Dermis microvascular lymphatic vessel endothelial cell (primary cell): ENCODE data around the gene ZNF358. TPM values are rescaled to one million over a fixed set of nuclear protein-coding genes. Genes with fewer than 3 reads are reported as not detected.

Experiments
- DNase-seq, 2 donors: peaks; one replicate each; pipeline versions ENCODE4 v3.0.0 to v3.0.0-alpha.2; 2010; ENCODE audit warnings: low read depth in 2 of 2
- total RNA-seq: library from RNA; depleted of rRNA; stranded (reverse); fragments of >200 nt; gene quantifications from 2 replicates; pipeline ENCODE4 v1.2.1, GENCODE V29; 2014

Gene ZNF358
- total RNA-seq, 1 donor from 2014 or later, result 8.3 TPM

DNA sequence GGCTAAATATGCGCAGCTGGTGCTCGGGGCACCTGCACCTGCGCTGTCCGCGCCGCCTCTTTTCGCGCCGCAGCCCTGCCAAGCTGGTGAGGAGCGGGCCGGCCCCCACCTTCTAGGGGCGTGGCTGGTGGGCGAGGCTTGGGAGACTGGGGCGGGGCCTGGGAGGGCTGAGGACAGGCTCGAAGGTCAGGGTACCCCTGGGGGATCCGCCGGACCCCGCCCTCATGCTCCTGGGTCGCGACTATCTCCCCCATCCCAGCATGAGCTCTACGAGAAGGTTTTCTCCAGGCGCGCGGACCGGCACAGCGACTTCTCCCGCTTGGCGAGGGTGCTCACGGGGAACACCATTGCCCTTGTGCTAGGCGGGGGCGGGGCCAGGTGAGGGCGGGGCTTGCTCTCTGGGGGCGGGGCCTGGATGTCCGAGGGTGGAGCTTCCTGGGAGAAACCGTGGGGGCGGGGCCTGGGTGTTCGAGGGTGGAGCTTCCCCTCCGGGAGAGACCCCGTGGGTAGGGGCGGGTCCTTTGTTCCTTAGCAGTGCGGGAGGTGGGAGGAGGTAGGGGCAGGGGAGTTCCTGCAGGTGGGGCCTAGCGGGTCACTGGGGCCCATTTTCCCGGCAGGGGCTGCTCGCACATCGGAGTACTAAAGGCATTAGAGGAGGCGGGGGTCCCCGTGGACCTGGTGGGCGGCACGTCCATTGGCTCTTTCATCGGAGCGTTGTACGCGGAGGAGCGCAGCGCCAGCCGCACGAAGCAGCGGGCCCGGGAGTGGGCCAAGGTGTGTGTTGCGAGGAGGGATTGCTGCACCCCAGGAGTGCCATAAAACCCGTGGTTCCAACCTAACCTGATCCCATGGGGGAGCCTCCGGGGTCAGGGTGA, 39.3 kb downstream of the ZNF358 start:
- no peak for DNase-seq

DNA sequence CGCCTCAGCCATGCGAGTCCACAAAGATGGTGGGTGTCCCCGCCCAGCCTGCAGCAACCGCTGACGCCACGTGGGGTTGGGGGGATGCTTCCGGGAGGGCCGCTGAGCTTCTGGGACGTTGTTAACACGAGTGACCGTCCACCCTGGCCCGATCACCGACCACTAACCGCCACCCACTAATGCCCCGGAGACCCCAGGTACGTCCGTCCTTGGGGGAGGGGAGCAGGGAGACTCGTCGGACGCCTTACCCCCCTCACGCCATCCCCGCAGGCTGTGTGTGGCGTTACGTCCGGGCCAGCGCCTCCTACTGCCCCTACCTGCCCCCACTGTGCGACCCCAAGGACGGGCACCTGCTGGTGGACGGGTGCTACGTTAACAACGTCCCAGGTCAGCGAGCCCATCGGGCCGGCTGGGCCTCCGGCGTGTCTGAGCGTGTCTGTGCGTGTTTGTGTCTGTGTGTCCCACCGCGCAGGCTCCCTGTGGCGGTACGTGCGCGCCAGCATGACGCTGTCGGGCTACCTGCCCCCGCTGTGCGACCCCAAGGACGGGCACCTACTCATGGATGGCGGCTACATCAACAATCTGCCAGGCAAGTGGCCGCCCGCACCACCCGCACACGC, 40.9 kb downstream of the ZNF358 start:
- DNase-seq, result no peak

DNA sequence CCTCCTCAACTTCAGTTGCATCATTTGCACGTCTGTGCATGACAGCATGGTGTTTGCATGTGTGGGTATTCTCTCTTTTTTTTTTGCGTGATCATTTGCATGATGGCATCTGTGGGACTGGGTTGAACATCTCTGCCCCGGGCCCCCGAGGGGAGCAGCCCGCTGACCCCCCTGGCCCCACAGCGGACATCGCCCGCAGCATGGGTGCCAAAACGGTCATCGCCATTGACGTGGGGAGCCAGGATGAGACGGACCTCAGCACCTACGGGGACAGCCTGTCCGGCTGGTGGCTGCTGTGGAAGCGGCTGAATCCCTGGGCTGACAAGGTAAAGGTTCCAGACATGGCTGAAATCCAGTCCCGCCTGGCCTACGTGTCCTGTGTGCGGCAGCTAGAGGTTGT, 42.8 kb downstream of the ZNF358 start:
- DNase-seq, result no peak

DNA sequence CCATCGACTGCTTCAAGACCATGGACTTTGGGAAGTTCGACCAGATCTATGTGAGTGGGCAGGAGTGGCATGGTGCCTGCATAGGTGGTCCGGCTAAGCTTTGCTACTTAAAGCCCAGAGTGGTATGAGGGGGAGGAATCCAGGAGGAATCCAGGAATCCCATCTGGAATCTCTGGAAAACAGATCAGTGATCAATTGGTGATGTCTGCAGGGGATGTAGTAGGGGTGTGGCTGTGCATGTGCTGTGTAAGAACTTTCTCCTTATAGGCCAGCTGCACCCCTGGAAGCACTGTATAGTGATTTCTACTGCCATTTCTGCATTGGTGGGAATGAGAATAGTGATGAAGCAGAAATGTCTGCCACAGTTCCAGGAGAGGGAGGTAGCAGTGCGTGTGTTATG, 43.2 kb downstream of the ZNF358 start:
- no peak for DNase-seq

DNA sequence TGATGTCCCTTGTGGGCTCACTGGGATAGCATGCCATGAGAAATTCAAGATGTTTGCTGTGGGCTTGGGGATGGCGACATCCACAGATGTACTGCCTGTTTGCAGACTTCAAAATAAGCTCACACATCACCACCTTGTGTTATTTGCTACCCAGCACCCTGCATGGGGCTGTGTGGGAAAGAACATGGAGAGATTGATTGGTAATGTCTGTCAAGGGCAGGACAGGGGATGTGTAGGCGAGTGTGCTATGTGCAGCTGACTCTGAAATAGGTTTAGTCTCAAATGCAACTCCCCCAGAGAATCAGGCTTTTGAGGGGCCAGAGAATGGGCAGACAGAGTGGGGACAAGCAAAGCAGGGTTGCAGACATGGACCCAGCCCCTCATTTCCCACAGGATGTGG, 44.4 kb downstream of the ZNF358 start:
- DNase-seq, result no peak

DNA sequence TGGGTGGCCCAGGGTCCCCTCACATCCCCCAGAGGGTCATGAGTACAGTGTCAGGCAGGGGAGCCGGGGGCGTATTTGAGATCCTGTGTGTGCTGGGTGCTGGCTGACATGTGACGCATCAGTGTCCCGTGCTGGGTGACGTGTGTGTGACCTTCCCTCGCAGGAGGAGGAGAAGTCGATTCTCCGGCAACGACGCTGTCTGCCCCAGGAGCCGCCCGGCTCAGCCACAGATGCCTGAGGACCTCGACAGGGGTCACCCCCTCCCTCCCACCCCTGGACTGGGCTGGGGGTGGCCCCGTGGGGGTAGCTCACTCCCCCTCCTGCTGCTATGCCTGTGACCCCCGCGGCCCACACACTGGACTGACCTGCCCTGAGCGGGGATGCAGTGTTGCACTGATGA, 45.4 kb downstream of the ZNF358 start:
- DNase-seq, result no peak

DNA sequence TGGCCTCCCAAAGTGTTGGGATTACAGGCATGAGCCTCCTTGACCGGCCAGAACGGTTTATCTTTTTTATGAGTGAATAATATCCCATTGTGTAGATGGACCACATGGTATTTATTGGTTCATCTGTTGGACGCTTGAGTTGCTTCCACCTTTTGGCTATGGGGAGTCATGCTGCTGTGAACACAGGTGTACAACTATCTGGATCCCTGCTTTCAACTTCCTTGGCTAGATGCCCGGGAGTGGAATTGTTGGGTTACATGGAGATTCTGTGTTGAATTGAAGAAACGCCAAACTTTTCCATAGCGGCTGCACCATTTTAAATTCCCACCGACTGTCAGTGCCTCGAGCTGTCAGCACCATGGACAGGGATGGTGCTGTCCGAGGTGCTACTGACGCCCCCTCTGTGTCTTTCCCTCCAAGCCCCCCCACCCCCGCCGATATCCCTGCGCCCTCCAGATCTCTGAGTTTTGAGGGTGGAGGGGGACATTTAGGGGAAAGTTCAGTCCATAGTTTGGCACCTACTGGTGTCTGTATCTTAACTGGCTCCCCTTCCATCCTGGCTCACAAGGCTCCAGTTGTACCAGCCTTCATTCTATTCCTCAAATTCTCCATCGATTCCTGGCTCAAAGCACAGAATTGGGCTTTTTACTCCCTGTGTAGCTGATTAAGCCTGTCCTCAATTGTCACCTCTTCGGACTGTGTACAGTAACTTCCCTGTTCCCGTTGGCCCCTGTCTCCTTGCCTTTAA, 46.9 kb downstream of the ZNF358 start:
- DNase-seq, result no peak

DNA sequence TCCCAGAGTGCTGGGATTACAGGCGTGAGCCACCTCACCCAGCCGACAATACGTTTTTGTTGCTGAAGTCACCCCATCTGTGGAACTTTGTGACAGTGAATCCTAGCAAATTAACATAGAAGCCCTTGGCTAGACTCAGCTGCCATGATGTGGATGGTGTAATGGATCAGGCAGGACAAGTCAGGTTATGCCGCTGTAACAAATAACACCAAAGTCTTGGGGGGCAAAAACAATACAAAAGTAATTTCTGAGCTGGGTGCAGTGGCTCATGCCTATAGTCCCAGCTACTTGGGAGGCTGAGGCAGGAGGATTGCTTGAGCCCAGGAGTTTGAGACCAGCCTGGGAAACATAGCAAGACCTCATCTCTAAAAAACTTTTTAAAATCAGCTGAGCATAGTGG, 49.0 kb downstream of the ZNF358 start:
- DNase-seq, result no peak

DNA sequence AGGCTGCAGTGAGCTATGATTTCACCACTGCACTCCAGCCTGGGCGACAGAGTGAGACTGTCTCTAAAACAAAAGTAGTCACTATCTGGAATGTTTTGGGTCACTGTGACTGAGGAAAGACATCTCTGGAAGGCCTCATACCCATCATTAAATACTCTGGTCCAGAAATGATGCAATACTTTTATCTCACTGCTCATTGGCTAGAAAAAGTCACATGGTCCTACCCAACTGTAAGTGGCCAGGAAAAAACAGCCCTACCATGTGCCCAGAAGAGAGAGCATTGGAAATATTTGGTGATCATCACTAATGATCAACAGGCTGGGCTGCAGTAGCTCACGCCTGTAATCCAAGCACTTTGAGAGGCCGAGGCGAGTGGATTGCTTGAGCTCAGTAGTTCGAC, 49.4 kb downstream of the ZNF358 start:
- no peak for DNase-seq

Other genes starting within 250 kb of the ZNF358 start
- 38.3 and 65.6 TPM in 2 replicates for gene INSR, start 221.7 kb upstream of the ZNF358 start, total RNA-seq
- gene ARHGEF18, start 167.2 kb upstream of the ZNF358 start, total RNA-seq, result 20.4 and 22.0 TPM in 2 replicates
- 1.8 and 2.3 TPM in 2 replicates for gene PEX11G, start 27.1 kb upstream of the ZNF358 start, total RNA-seq
- gene MCOLN1, start 6.5 kb downstream of the ZNF358 start, total RNA-seq, result 2.8 and 7.1 TPM in 2 replicates
- 63.7 and 90.4 TPM in 2 replicates for gene PNPLA6, start 19.6 kb downstream of the ZNF358 start, total RNA-seq
- gene CAMSAP3, start 79.8 kb downstream of the ZNF358 start, total RNA-seq, result under 0.01 TPM in 1 of 2 replicates, not detected in the other
- gene XAB2, start 113.4 kb downstream of the ZNF358 start, total RNA-seq, result 19.4 and 26.0 TPM in 2 replicates
- 17.7 and 28.5 TPM in 2 replicates for gene PET100, start 113.7 kb downstream of the ZNF358 start, total RNA-seq
- not detected in 2 replicates for gene PCP2, start 117.6 kb downstream of the ZNF358 start, total RNA-seq
- gene STXBP2, start 121.0 kb downstream of the ZNF358 start, total RNA-seq, result 22.3 and 34.8 TPM in 2 replicates
- not detected in 2 replicates for gene RETN, start 152.9 kb downstream of the ZNF358 start, total RNA-seq
- not detected in 2 replicates for gene MCEMP1, start 161.0 kb downstream of the ZNF358 start, total RNA-seq
- gene TRAPPC5, start 164.7 kb downstream of the ZNF358 start, total RNA-seq, result 93.8 and 106 TPM in 2 replicates
- gene FCER2, start 186.0 kb downstream of the ZNF358 start, total RNA-seq, result not detected in 2 replicates
- gene CLEC4G, start 216.0 kb downstream of the ZNF358 start, total RNA-seq, result under 0.01 TPM in 1 of 2 replicates, not detected in the other
- under 0.01 TPM in 2 replicates for gene CD209, start 231.4 kb downstream of the ZNF358 start, total RNA-seq
- gene CLEC4M, start 247.1 kb downstream of the ZNF358 start, total RNA-seq, result 41.8 and 143 TPM in 2 replicates